ENCODE data around the gene DAP. TPM values are rescaled to one million over a fixed set of nuclear protein-coding genes. Genes with fewer than 3 reads are reported as not detected.

The DAP gene
- total RNA-seq, 1 experiment from 2014 or later: 138 TPM

GRCh38 chr5:10682801-10683525 is 78.1 kb downstream of the DAP start:
- DNase-seq: no peak
- BruUV-seq (replicated peaks): no TSS peak
- Mint-ChIP-seq H3K27ac (ENCODE audit: unreplicated experiment) (no peak overlapping the region), H3K4me3 (ENCODE audit: low read depth, unreplicated experiment) (no peak overlapping the region), H3K27me3 (ENCODE audit: unreplicated experiment) (no peaks in the 10 kb centered on the region), H3K9me3 (ENCODE audit: low read depth, unreplicated experiment) (peaks cover 2% of the 10 kb centered on the region), H3K36me3 (ENCODE audit: insufficient read depth, unreplicated experiment) (no peaks in the 10 kb centered on the region), H3K4me1 (ENCODE audit: low read depth, unreplicated experiment) (no peaks in the 10 kb centered on the region)
- no peak for TF ChIP-seq CTCF (IDR thresholded peaks at IDR 0.05; ENCODE audit: unreplicated experiment)
- CTCF ChIA-PET: no interaction called here
- intact Hi-C loops (cut with micrococcal nuclease; ENCODE audit: unreplicated experiment): loop anchor here (5.0 kb wide), 1 partner anchor 231 kb away; no protein-coding TSS in a partner anchor

- intact Hi-C loops (cut with micrococcal nuclease; ENCODE audit: unreplicated experiment): loop anchor here (5.0 kb wide), 1 partner anchor 230 kb away; no protein-coding TSS in a partner anchor
- CTCF ChIA-PET: no interaction called here
- Mint-ChIP-seq H3K4me3 (ENCODE audit: low read depth, unreplicated experiment) (no peak overlapping the region), H3K27ac (ENCODE audit: unreplicated experiment) (no peak overlapping the region), H3K27me3 (ENCODE audit: unreplicated experiment) (no peaks in the 10 kb centered on the region), H3K36me3 (ENCODE audit: insufficient read depth, unreplicated experiment) (peaks cover 3% of the 10 kb centered on the region), H3K4me1 (ENCODE audit: low read depth, unreplicated experiment) (no peaks in the 10 kb centered on the region), H3K9me3 (ENCODE audit: low read depth, unreplicated experiment) (no peaks in the 10 kb centered on the region)
- no TSS peak for BruUV-seq (replicated peaks)
- no peak for TF ChIP-seq CTCF (IDR thresholded peaks at IDR 0.05; ENCODE audit: unreplicated experiment)
- no peak for DNase-seq
These were observed 79.0 kb downstream of the DAP start for GRCh38 chr5:10681731-10682679.

GRCh38 chr5:10680876-10681481 is 80.1 kb downstream of the DAP start:
- Mint-ChIP-seq H3K9me3 (ENCODE audit: low read depth, unreplicated experiment) (no peaks in the 10 kb centered on the region), H3K36me3 (ENCODE audit: insufficient read depth, unreplicated experiment) (peaks cover 12% of the 10 kb centered on the region), H3K27me3 (ENCODE audit: unreplicated experiment) (peaks cover 2% of the 10 kb centered on the region), H3K27ac (ENCODE audit: unreplicated experiment) (no peak overlapping the region), H3K4me1 (ENCODE audit: low read depth, unreplicated experiment) (no peaks in the 10 kb centered on the region), H3K4me3 (ENCODE audit: low read depth, unreplicated experiment) (no peak overlapping the region)
- DNase-seq: no peak
- intact Hi-C loops (cut with micrococcal nuclease; ENCODE audit: unreplicated experiment): loop anchor here (5.0 kb wide), 1 partner anchor 229 kb away; no protein-coding TSS in a partner anchor
- BruUV-seq (replicated peaks): no TSS peak
- CTCF ChIA-PET: no interaction called here
- no peak for TF ChIP-seq CTCF (IDR thresholded peaks at IDR 0.05; ENCODE audit: unreplicated experiment)

GRCh38 chr5:10679336-10679988 is 81.6 kb downstream of the DAP start:
- no peak overlapping the region for H3K4me3 Mint-ChIP-seq (ENCODE audit: low read depth, unreplicated experiment)
- no peak overlapping the region for H3K27ac Mint-ChIP-seq (ENCODE audit: unreplicated experiment)
- intact Hi-C loops (cut with micrococcal nuclease; ENCODE audit: unreplicated experiment): no loop called here
- TF ChIP-seq CTCF (IDR thresholded peaks at IDR 0.05; ENCODE audit: unreplicated experiment): no peak
- H3K4me1 Mint-ChIP-seq (ENCODE audit: low read depth, unreplicated experiment): no peaks in the 10 kb centered on the region
- BruUV-seq (replicated peaks): no TSS peak
- peaks cover 17% of the 10 kb centered on the region for H3K27me3 Mint-ChIP-seq (ENCODE audit: unreplicated experiment)
- DNase-seq: no peak
- H3K36me3 Mint-ChIP-seq (ENCODE audit: insufficient read depth, unreplicated experiment): peaks cover 25% of the 10 kb centered on the region
- H3K9me3 Mint-ChIP-seq (ENCODE audit: low read depth, unreplicated experiment): no peaks in the 10 kb centered on the region
- CTCF ChIA-PET: no interaction called here

Measured in Calu3 (cell line).